ENCODE data around the gene RPS6KA1.
"Not testable (repeated sequence)": the region's sequence is repeated elsewhere in the genome, so short reads cannot be mapped to it uniquely, and the experiment has no call there.

Gene RPS6KA1

DNA sequence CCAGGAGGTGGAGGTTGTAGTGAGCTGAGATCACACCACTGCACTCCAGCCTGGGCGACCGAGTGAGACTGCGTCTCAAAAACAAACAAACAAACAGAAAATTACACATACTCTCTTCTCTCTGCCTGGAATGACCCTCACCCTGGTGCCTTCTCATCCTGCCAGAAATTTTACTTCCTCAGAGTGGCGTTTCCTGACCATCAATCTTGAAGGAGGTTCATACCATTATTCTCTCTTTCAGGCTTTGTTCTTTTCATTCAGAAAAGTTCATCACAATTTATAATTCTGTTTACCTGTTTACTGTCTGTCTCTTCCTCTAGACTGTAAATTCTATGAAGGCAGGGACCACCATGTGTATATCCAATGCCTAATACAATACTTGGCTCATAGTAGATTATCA is 79.3 kb downstream of the RPS6KA1 start:
- no peak overlapping the region for H3K4me3 ChIP-seq (ENCODE audit: low read depth, low read length)
- TF ChIP-seq, protein P1, sequence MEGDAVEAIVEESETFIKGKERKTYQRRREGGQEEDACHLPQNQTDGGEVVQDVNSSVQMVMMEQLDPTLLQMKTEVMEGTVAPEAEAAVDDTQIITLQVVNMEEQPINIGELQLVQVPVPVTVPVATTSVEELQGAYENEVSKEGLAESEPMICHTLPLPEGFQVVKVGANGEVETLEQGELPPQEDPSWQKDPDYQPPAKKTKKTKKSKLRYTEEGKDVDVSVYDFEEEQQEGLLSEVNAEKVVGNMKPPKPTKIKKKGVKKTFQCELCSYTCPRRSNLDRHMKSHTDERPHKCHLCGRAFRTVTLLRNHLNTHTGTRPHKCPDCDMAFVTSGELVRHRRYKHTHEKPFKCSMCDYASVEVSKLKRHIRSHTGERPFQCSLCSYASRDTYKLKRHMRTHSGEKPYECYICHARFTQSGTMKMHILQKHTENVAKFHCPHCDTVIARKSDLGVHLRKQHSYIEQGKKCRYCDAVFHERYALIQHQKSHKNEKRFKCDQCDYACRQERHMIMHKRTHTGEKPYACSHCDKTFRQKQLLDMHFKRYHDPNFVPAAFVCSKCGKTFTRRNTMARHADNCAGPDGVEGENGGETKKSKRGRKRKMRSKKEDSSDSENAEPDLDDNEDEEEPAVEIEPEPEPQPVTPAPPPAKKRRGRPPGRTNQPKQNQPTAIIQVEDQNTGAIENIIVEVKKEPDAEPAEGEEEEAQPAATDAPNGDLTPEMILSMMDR (IDR thresholded peaks at IDR 0.05; ENCODE audit: low read depth, low read length), result no peak

DNA sequence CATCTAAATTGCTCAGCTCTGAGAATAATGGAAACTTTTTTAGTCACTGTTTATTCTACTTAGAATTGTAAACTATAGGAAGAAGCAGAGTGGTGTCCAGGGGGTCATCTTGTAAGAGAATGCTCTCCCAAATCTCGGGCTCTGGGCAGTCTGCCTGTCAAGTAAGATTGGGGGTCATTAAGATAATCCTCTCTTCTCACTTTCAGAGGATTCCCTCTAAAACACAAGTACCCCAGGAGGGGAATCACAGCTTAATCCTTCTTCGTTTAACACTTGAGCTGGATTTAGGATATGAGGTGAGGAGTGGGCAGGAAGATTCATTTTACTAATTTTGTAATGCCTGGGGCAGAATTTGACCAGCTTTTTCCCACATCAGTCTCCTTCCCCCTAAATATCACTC is 81.2 kb downstream of the RPS6KA1 start:
- TF ChIP-seq, protein P1 (IDR thresholded peaks at IDR 0.05; ENCODE audit: low read depth, low read length), result no peak
- H3K4me3 ChIP-seq (ENCODE audit: low read depth, low read length), result no peak overlapping the region

DNA sequence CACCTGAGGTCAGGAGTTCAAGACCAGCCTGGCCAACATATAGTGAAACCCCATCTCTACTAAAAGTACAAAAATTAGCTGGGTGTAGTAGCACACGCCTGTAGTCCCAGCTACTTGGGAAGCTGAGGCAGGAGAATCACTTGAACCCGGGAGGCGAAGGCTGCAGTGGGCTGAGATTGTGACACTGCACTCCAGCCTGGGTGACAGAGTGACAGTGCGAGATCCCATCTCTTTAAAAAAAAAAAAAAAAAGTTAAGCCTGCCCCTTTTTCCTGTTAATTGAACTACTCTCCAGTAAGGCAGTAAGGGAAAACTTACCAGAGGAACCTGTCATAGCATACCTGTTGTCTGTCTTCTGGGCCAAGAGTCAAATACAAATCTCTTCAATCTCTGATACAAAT is 83.1 kb downstream of the RPS6KA1 start:
- not testable (repeated sequence) for H3K4me3 ChIP-seq (ENCODE audit: low read depth, low read length)

- TF ChIP-seq, protein P1 (IDR thresholded peaks at IDR 0.05; ENCODE audit: low read depth, low read length), result no peak
- H3K4me3 ChIP-seq (ENCODE audit: low read depth, low read length), result no peak overlapping the region
Observed at GRCh38 chr1:26614655-26615411, 85.3 kb downstream of the RPS6KA1 start.

DNA sequence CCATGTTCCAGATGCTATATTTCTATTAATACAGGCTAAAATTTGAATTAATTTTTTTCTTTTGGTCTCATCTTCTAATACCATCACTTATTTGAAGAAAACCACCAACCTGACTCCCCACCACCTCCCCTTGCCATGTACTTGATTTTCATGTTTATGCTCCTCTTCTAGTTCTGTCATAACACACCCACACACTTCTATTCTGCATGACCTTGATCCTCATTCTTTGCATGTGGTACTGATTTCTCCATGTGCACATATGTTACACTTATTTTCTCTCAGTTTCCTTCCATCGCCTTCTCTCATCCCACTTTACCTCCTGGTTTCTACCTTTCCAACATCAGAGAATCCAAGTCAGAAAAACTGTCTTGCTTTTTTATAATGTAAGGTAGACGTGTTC is 87.3 kb downstream of the RPS6KA1 start:
- TF ChIP-seq, protein P1 (IDR thresholded peaks at IDR 0.05; ENCODE audit: low read depth, low read length), result no peak

GRCh38 chr1:26618561-26618960 is 89.0 kb downstream of the RPS6KA1 start:
- H3K4me3 ChIP-seq (ENCODE audit: low read depth, low read length), result no peak overlapping the region
- TF ChIP-seq, protein P1 (IDR thresholded peaks at IDR 0.05; ENCODE audit: low read depth, low read length), result no peak

More for the DNA sequence above, 87.3 kb downstream of the RPS6KA1 start:
- H3K4me3 ChIP-seq (ENCODE audit: low read depth, low read length), result no peak overlapping the region
